MM.1S (cell line): ENCODE results near the gene PM20D1.

ENCODE experiments used
- EZH2phosphoT487 ChIP-seq: fragments of 300-600 bp; sonication (generic); IDR thresholded peaks from 2 replicates; pipeline ENCODE4 v1.6.1; 2018; ENCODE audit warnings: antibody characterized with exemption, low read length
- TF ChIP-seq, protein P1 (sequence below): fragments of 300-600 bp; sonication (generic); IDR thresholded peaks from 2 replicates; pipeline ENCODE4 v1.5.1; 2016; ENCODE audit warnings: antibody characterized with exemption, low read length, mixed read lengths

- TF ChIP-seq, protein P1, sequence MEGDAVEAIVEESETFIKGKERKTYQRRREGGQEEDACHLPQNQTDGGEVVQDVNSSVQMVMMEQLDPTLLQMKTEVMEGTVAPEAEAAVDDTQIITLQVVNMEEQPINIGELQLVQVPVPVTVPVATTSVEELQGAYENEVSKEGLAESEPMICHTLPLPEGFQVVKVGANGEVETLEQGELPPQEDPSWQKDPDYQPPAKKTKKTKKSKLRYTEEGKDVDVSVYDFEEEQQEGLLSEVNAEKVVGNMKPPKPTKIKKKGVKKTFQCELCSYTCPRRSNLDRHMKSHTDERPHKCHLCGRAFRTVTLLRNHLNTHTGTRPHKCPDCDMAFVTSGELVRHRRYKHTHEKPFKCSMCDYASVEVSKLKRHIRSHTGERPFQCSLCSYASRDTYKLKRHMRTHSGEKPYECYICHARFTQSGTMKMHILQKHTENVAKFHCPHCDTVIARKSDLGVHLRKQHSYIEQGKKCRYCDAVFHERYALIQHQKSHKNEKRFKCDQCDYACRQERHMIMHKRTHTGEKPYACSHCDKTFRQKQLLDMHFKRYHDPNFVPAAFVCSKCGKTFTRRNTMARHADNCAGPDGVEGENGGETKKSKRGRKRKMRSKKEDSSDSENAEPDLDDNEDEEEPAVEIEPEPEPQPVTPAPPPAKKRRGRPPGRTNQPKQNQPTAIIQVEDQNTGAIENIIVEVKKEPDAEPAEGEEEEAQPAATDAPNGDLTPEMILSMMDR: no peak
- TF ChIP-seq EZH2phosphoT487: no peak
Observed at GRCh38 chr1:205813755-205814058, 36.2 kb downstream of the PM20D1 start.
